Osteocyte (in vitro differentiated cells): Measurements from ENCODE around the gene SVIP. TPM values are rescaled to one million over a fixed set of nuclear protein-coding genes. Genes with fewer than 3 reads are reported as not detected.

Experiments used
- DNase-seq: peaks from one replicate; pipeline ENCODE4 v3.0.0; 2021; ENCODE audit warnings: mixed read lengths; ENCODE audit not compliant: unreplicated experiment; ENCODE audit errors: extremely low spot score
- H3K27ac Mint-ChIP-seq: one replicate; pipeline ENCODE4 v1.8.0; 2021; ENCODE audit warnings: mild to moderate bottlenecking, mixed read lengths; ENCODE audit not compliant: unreplicated experiment
- H3K27me3 Mint-ChIP-seq: one replicate; pipeline ENCODE4 v1.8.0; 2021; ENCODE audit warnings: mixed read lengths; ENCODE audit not compliant: unreplicated experiment
- H3K36me3 Mint-ChIP-seq: one replicate; pipeline ENCODE4 v1.8.0; 2021; ENCODE audit warnings: mixed read lengths; ENCODE audit not compliant: unreplicated experiment
- H3K4me1 Mint-ChIP-seq: one replicate; pipeline ENCODE4 v1.8.0; 2021; ENCODE audit warnings: mixed read lengths; ENCODE audit not compliant: unreplicated experiment
- H3K4me3 Mint-ChIP-seq: one replicate; pipeline ENCODE4 v1.8.0; 2021; ENCODE audit warnings: mild to moderate bottlenecking, moderate library complexity, mixed read lengths; ENCODE audit not compliant: unreplicated experiment
- H3K9me3 Mint-ChIP-seq: one replicate; pipeline ENCODE4 v1.8.0; 2021; ENCODE audit warnings: mixed read lengths; ENCODE audit not compliant: unreplicated experiment
- total RNA-seq: library from RNA; stranded (reverse); gene quantifications from 2 replicates; pipeline ENCODE4 v1.2.1, GENCODE V29; 2021
- TF ChIP-seq, protein P1 (sequence below): fragments of 200-600 bp; sonication (generic); IDR thresholded peaks from 2 replicates; pipeline ENCODE4 v1.5.0; 2021; ENCODE audit warnings: antibody characterized with exemption, mild to moderate bottlenecking, moderate library complexity

SVIP gene
- total RNA-seq, 1 donor from 2014 or later: 12.1 TPM

DNA sequence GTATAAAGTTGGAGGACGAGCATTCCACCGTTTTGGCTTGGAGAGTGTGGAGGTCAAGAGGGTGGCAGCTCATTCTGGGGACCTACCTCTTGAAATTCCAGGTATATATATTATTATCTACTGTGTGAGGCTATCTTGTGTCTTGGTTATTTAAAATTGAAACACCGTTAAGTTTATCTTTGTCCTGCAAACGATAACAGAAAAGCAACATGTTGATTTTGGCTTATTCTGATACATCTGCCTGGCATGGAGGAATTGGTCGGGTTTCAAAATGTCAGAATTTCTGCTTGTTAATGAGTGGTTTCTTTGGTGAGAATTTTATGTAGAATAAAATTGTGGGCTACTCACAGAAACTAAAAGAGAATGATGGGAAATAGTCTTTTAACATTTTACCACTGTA, 54.4 kb downstream of the SVIP start:
- H3K36me3 Mint-ChIP-seq: no peaks in the 10 kb centered on the region
- peaks cover 32% of the 10 kb centered on the region for H3K27me3 Mint-ChIP-seq
- no peak overlapping the region for H3K4me3 Mint-ChIP-seq
- no peak for DNase-seq
- H3K9me3 Mint-ChIP-seq: no peaks in the 10 kb centered on the region
- no peaks in the 10 kb centered on the region for H3K4me1 Mint-ChIP-seq
- TF ChIP-seq, protein P1, sequence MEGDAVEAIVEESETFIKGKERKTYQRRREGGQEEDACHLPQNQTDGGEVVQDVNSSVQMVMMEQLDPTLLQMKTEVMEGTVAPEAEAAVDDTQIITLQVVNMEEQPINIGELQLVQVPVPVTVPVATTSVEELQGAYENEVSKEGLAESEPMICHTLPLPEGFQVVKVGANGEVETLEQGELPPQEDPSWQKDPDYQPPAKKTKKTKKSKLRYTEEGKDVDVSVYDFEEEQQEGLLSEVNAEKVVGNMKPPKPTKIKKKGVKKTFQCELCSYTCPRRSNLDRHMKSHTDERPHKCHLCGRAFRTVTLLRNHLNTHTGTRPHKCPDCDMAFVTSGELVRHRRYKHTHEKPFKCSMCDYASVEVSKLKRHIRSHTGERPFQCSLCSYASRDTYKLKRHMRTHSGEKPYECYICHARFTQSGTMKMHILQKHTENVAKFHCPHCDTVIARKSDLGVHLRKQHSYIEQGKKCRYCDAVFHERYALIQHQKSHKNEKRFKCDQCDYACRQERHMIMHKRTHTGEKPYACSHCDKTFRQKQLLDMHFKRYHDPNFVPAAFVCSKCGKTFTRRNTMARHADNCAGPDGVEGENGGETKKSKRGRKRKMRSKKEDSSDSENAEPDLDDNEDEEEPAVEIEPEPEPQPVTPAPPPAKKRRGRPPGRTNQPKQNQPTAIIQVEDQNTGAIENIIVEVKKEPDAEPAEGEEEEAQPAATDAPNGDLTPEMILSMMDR: no peak
- H3K27ac Mint-ChIP-seq: no peak overlapping the region

DNA sequence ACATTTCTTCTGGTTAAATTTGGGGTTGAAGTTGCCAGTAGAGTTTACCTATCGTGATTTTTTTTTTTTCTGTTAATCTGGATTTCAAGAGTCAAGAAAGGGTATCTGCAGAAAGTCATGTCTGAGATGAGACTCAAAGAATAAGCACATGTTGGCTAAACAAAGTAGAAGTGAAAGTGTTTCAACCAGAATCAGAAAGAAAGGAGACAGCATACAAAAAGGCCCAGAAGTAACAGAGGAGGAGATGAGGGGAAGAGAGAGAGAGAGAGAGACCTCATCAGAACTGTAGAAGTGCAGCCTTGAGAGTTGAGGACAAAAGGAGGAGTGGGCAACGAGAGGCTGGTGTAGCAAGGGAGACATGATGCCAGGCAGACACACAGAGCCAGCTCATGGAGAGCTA, 54.9 kb downstream of the SVIP start:
- no peak overlapping the region for H3K27ac Mint-ChIP-seq
- peaks cover 32% of the 10 kb centered on the region for H3K27me3 Mint-ChIP-seq
- no peak overlapping the region for H3K4me3 Mint-ChIP-seq
- H3K36me3 Mint-ChIP-seq: no peaks in the 10 kb centered on the region
- H3K4me1 Mint-ChIP-seq: no peaks in the 10 kb centered on the region
- TF ChIP-seq, protein P1: no peak
- no peaks in the 10 kb centered on the region for H3K9me3 Mint-ChIP-seq
- DNase-seq: no peak

DNA sequence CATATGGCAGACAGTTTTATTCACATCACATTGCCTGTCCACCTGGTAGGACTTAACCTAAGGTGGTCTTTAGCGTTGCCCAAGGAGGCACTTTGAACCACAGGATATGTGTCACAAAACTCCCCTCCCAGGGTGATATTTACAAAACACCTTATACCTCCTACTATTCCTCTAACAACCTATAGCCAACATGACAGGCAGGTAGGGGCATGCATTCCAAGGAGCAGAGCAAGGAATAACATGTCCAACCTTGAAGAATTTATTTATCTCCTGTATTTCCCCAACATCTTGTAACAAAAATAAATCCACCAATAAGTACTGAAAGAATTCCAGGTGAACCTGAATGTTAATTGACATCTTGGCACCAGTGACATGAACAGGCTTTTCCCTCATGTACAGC, 60.5 kb downstream of the SVIP start:
- Mint-ChIP-seq H3K27ac (no peak overlapping the region), H3K4me3 (no peak overlapping the region), H3K4me1 (no peaks in the 10 kb centered on the region), H3K27me3 (peaks cover 15% of the 10 kb centered on the region), H3K36me3 (no peaks in the 10 kb centered on the region), H3K9me3 (no peaks in the 10 kb centered on the region)
- TF ChIP-seq, protein P1: no peak
- DNase-seq: no peak

Other genes with a start within 250 kb of the SVIP start
- 8.7 and 9.4 TPM in 2 replicates for gene FANCF, start 204.0 kb downstream of the SVIP start, total RNA-seq
- 0.52 and 0.70 TPM in 2 replicates for gene GAS2, start 163.2 kb downstream of the SVIP start, total RNA-seq
- gene CCDC179, start 30.7 kb upstream of the SVIP start, total RNA-seq: not detected in 2 replicates